HepG2 (cell line): Measurements from ENCODE around the gene PIP4K2B. TPM values are rescaled to one million over a fixed set of nuclear protein-coding genes. Genes with fewer than 3 reads are reported as not detected.
A peak's percentile ranks its signal among the peaks of the same experiment; 100 is the strongest.

Experiments used
- GMEB1 ChIP-seq: sonication (generic); formaldehyde crosslinking; IDR thresholded peaks from 2 replicates; pipeline ENCODE4 v1.5.1; 2020; ENCODE audit warnings: missing genetic modification reagents, mild to moderate bottlenecking, borderline replicate concordance
- HDAC1 ChIP-seq: sonication (generic); formaldehyde crosslinking; IDR thresholded peaks from 2 replicates; pipeline ENCODE4 v1.5.1; 2020; ENCODE audit warnings: mild to moderate bottlenecking, missing genetic modification reagents
- HOXA7 ChIP-seq: sonication (generic); formaldehyde crosslinking; IDR thresholded peaks from 2 replicates; pipeline ENCODE4 v1.8.1; 2022; ENCODE audit warnings: mild to moderate bottlenecking, missing genetic modification reagents, moderate library complexity
- MAF1 ChIP-seq: sonication (generic); formaldehyde crosslinking; IDR thresholded peaks from 2 replicates; pipeline ENCODE4 v1.5.0; 2020; ENCODE audit warnings: missing genetic modification reagents, borderline replicate concordance
- NCOR1 ChIP-seq: fragments of 200-600 bp; sonication (generic); IDR thresholded peaks from 2 replicates; pipeline ENCODE4 v1.7.0; 2017; ENCODE audit warnings: antibody characterized with exemption, low read length, borderline replicate concordance
- PAXIP1 ChIP-seq: sonication (generic); formaldehyde crosslinking; conservative IDR thresholded peaks from 2 replicates; pipeline ENCODE4 v1.4.0; 2020; ENCODE audit warnings: mild to moderate bottlenecking, missing genetic modification reagents, moderate library complexity
- SKI ChIP-seq: fragments of 450-650 bp; IDR thresholded peaks from one replicate; pipeline ENCODE4 v1.6.1; 2018; ENCODE audit warnings: mild to moderate bottlenecking; ENCODE audit not compliant: partially characterized antibody
- SNAPC2 ChIP-seq: sonication (generic); formaldehyde crosslinking; IDR thresholded peaks from 2 replicates; pipeline ENCODE4 v1.8.1; 2022; ENCODE audit warnings: mild to moderate bottlenecking, missing genetic modification reagents
- SP4 ChIP-seq: sonication (generic); formaldehyde crosslinking; IDR thresholded peaks from 2 replicates; pipeline ENCODE4 v1.8.1; 2023; ENCODE audit warnings: mild to moderate bottlenecking, missing genetic modification reagents
- SRSF9 ChIP-seq: fragments of 200-400 bp; formaldehyde crosslinking; IDR thresholded peaks from 2 replicates; pipeline ENCODE4 v1.6.1; 2018; ENCODE audit warnings: borderline replicate concordance, mild to moderate bottlenecking, low read depth, low read length; ENCODE audit not compliant: insufficient read depth, poor library complexity, severe bottlenecking
- TAF1 ChIP-seq: sonication (generic); formaldehyde crosslinking; IDR thresholded peaks from 2 replicates; pipeline ENCODE4 v1.4.0; 2020; ENCODE audit warnings: missing genetic modification reagents
- TCF7L2 ChIP-seq: IDR thresholded peaks from 2 replicates; pipeline ENCODE4 v1.6.1; 2011; ENCODE audit warnings: mild to moderate bottlenecking, low read depth, low read length, moderate library complexity
- ZC3H13 ChIP-seq: sonication (generic); formaldehyde crosslinking; IDR thresholded peaks from 2 replicates; pipeline ENCODE4 v1.8.1; 2023; ENCODE audit warnings: mild to moderate bottlenecking, missing genetic modification reagents, moderate library complexity
- ZC3H4 ChIP-seq: sonication (generic); formaldehyde crosslinking; IDR thresholded peaks from 2 replicates; pipeline ENCODE4 v1.4.0; 2020; ENCODE audit warnings: missing genetic modification reagents, borderline replicate concordance
- ZNF121 ChIP-seq: sonication (generic); formaldehyde crosslinking; IDR thresholded peaks from 2 replicates; pipeline ENCODE4 v1.5.0; 2020; ENCODE audit warnings: mild to moderate bottlenecking, missing genetic modification reagents
- ZNF609 ChIP-seq: sonication (generic); formaldehyde crosslinking; IDR thresholded peaks from 2 replicates; pipeline ENCODE4 v1.4.0; 2020; ENCODE audit warnings: mild to moderate bottlenecking, missing genetic modification reagents, borderline replicate concordance
- ZNF674 ChIP-seq: sonication (generic); formaldehyde crosslinking; IDR thresholded peaks from 2 replicates; pipeline ENCODE4 v1.5.0; 2020; ENCODE audit warnings: low read depth, mild to moderate bottlenecking, missing genetic modification reagents
- ZNF773 ChIP-seq: sonication (generic); formaldehyde crosslinking; IDR thresholded peaks from 2 replicates; pipeline ENCODE4 v1.4.0; 2020; ENCODE audit warnings: missing genetic modification reagents, borderline replicate concordance
- ZSCAN22 ChIP-seq: sonication (generic); formaldehyde crosslinking; IDR thresholded peaks from 2 replicates; pipeline ENCODE4 v1.4.0; 2020; ENCODE audit warnings: mild to moderate bottlenecking, missing genetic modification reagents
- polyA plus RNA-seq, 8 experiments: library from polyadenylated mRNA; depleted of rRNA in 3 of 8; stranded (reverse) in 7 of 8; unstranded in 1 of 8; fragments of >200 nt; fragmentation: Illumina TruSeq in 4 of 8; extraction: Trizol in 4 of 8; gene quantifications; 2 replicates each; pipeline versions ENCODE4 v1.2.1 to v1.2.3, GENCODE V29; 2011 to 2016; ENCODE audit warnings: low read depth in 4 of 8, missing spikeins in 1 of 8, mixed read lengths in 1 of 8; ENCODE audit not compliant: insufficient read depth in 1 of 8
- total RNA-seq, 5 experiments: library from RNA; depleted of rRNA; stranded (reverse); fragments of >200 nt; fragmentation: Illumina TruSeq; extraction: Trizol; gene quantifications; 2 replicates each; pipeline ENCODE4 v1.2.3, GENCODE V29; 2016; ENCODE audit warnings: low read depth in 1 of 5

PIP4K2B gene
- total and polyA plus RNA-seq, 2 of the 13 experiments (the other 11 are each of a cell fraction or from before 2014, with no cell fraction given) = 20.4 to 54.0 TPM

- TF ChIP-seq ZC3H13 (CRISPR knock-in tag) = no peak
- TF ChIP-seq SRSF9 = no peak
- no peak for TF ChIP-seq SKI
- TF ChIP-seq TAF1 (CRISPR knock-in tag) = peak; percentile 39; the same call in 1 of the 2 replicates
- TF ChIP-seq PAXIP1 (CRISPR knock-in tag) = no peak
- TF ChIP-seq ZNF609 (CRISPR knock-in tag) = no peak
- TF ChIP-seq HOXA7 = no peak
- no peak for TF ChIP-seq SNAPC2
- TF ChIP-seq MAF1 (CRISPR knock-in tag) = no peak
- TF ChIP-seq NCOR1 = no peak
- TF ChIP-seq SP4 (CRISPR knock-in tag) = peak; percentile 47; the same call in 1 of the 2 replicates
- no peak for TF ChIP-seq ZNF121
- peak; percentile 74; the same call in 1 of the 2 replicates for TF ChIP-seq ZNF674 (CRISPR knock-in tag)
- TF ChIP-seq ZNF773 (CRISPR knock-in tag) = peak; percentile 88; the same call in 1 of the 2 replicates
- TF ChIP-seq ZC3H4 (CRISPR knock-in tag) = no peak
- TF ChIP-seq ZSCAN22 (CRISPR knock-in tag) = no peak; the same call in 1 of the 2 replicates
- peak; percentile 50; the same call in 1 of the 2 replicates for TF ChIP-seq GMEB1 (CRISPR knock-in tag)
- TF ChIP-seq HDAC1 = peak; percentile 86
- TF ChIP-seq TCF7L2 = no peak
Observed at GRCh38 chr17:38798614-38799500, 499 bp downstream of the PIP4K2B start (continued).
